Chondrocyte (in vitro differentiated cells): ENCODE measurements around the gene DENND1C. TPM values are rescaled to one million over a fixed set of nuclear protein-coding genes. Genes with fewer than 3 reads are reported as not detected.
A peak's percentile ranks its signal among the peaks of the same experiment; 100 is the strongest.

Experiments
- DNase-seq: peaks from one replicate; pipeline ENCODE4 v3.0.0; 2021; ENCODE audit warnings: mixed read lengths, low spot score
- H3K27ac Mint-ChIP-seq: one replicate; pipeline ENCODE4 v1.8.0; 2021; ENCODE audit warnings: mild to moderate bottlenecking, moderate library complexity, mixed read lengths; ENCODE audit not compliant: unreplicated experiment
- H3K27me3 Mint-ChIP-seq: 2 replicates; pipeline ENCODE4 v1.8.0; 2021; ENCODE audit warnings: low read depth, mixed read lengths
- H3K36me3 Mint-ChIP-seq: 2 replicates; pipeline ENCODE4 v1.8.0; 2021; ENCODE audit warnings: low read depth, mixed read lengths
- H3K4me1 Mint-ChIP-seq: 2 replicates; pipeline ENCODE4 v1.8.0; 2021; ENCODE audit warnings: low read depth, mild to moderate bottlenecking, mixed read lengths
- H3K4me3 Mint-ChIP-seq: one replicate; pipeline ENCODE4 v1.8.0; 2021; ENCODE audit warnings: mild to moderate bottlenecking, moderate library complexity, mixed read lengths; ENCODE audit not compliant: unreplicated experiment
- H3K9me3 Mint-ChIP-seq: 2 replicates; pipeline ENCODE4 v1.8.0; 2021; ENCODE audit warnings: low read depth, mixed read lengths
- CTCF ChIP-seq: fragments of 200-600 bp; sonication (generic); IDR thresholded peaks from 2 replicates; pipeline ENCODE4 v1.5.0; 2021; ENCODE audit warnings: antibody characterized with exemption, mild to moderate bottlenecking, moderate library complexity
- total RNA-seq: library from RNA; stranded (reverse); gene quantifications from 3 replicates; pipeline ENCODE4 v1.2.1, GENCODE V29; 2021

The DENND1C gene
- total RNA-seq, 1 donor from 2014 or later, result not detected

GRCh38 chr19:6495947-6496346 is 14.4 kb upstream of the DENND1C start:
- Mint-ChIP-seq H3K9me3 (peaks cover 9% of the 10 kb centered on the region), H3K27me3 (peaks cover 20% of the 10 kb centered on the region), H3K4me1 (no peaks in the 10 kb centered on the region), H3K36me3 (no peaks in the 10 kb centered on the region), H3K27ac (no peak overlapping the region), H3K4me3 (no peak overlapping the region)
- no peak for TF ChIP-seq CTCF
- peak; percentile 84 for DNase-seq

DNA sequence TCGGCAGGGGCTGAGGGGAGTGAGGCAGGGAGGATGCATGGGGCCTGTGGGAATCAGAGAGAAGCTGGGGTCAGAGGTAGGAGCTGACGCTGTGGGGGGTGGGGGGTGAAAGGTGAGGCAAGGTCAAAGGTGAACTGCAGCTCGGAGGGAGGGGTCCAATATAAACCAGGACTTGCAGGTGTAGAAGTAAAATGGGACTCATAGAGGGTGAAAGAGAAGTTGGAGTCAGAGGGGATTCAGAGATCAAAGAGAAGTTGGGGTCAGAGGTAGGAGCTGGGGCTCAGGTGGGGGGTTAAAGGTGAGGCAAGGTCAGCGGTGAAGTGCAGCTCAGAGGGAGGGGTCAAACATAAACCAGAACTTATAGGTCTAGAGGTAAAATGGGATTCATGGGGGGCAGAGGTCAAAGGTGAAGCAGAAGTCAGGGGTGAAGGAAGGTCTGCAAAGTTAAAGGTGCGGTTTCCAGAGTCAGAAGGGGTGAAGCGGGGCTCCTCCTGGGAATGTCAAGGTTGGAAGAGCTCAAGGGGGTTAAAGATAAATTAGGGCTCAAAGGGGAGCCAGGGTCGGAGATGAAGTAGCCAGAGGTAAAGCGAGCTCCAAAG is 12.9 kb upstream of the DENND1C start:
- Mint-ChIP-seq H3K27ac (no peak overlapping the region), H3K4me1 (no peaks in the 10 kb centered on the region), H3K4me3 (no peak overlapping the region), H3K9me3 (peaks cover 9% of the 10 kb centered on the region), H3K36me3 (no peaks in the 10 kb centered on the region), H3K27me3 (peaks cover 19% of the 10 kb centered on the region)
- DNase-seq, result no peak
- TF ChIP-seq CTCF, result no peak

DNA sequence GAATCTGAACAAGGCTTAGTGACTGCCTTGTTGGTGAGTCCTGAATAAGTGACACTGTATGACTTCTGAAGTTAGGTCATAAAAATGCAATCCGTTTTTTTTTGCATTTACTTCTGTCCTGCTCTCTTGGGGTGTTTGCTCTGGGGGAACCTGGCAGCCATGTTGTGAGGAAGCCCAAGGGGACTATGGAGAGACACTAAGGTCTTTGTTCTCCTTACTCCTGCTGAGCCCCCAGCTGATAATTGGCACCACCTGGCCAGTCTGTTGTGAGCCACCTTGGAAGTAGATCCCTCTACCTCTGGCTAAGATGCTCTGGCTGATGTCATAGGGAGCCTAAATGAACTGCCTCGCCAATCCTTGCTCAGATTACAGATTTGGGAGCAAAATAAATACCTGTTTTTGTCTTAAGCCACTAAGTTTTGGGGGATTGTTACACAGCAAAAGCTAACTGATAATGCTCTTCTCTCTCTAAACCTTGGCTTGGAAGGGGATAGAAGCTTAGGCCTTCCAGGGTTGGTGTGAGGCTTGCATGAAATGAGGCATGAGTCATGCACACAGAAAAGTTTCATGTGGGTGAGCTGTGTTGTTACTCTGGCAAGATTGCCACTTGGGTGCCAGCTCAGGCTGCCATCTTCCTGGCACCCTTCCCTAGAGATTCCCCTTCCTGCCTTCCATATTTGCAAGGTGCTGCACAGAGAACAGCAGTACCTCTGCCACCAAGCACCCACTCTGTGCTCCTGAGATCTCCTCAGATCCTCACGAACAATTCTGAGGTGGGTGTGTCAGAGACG is 10.4 kb upstream of the DENND1C start:
- no peak overlapping the region for H3K27ac Mint-ChIP-seq
- no peak for TF ChIP-seq CTCF
- no peak for DNase-seq
- H3K36me3 Mint-ChIP-seq, result no peaks in the 10 kb centered on the region
- H3K9me3 Mint-ChIP-seq, result peaks cover 9% of the 10 kb centered on the region
- no peaks in the 10 kb centered on the region for H3K4me1 Mint-ChIP-seq
- no peak overlapping the region for H3K4me3 Mint-ChIP-seq
- H3K27me3 Mint-ChIP-seq, result peaks cover 12% of the 10 kb centered on the region

DNA sequence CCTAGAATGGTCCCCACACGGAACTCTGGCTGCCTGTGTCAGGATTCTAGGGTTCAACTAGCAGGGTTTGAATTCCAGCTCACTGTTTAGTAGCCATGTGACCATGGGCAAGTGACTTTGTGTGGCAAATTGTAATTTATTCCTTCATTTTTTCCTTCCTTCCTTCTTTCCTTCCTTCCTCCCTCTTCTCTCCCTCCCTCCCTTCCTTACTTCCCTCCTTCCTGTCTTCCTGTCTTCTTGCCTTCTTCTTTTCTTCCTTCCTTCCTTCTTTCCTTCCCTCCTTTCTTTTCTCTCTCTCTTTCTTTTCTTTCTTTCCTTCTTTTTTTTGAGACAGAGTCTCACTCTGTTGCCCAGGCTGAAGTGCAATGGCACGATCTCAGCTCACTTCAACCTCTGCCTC is 8.5 kb upstream of the DENND1C start:
- no peak overlapping the region for H3K27ac Mint-ChIP-seq
- TF ChIP-seq CTCF, result no peak
- no peaks in the 10 kb centered on the region for H3K36me3 Mint-ChIP-seq
- DNase-seq, result no peak
- peaks cover 12% of the 10 kb centered on the region for H3K27me3 Mint-ChIP-seq
- H3K4me3 Mint-ChIP-seq, result no peak overlapping the region
- no peaks in the 10 kb centered on the region for H3K4me1 Mint-ChIP-seq
- peaks cover 9% of the 10 kb centered on the region for H3K9me3 Mint-ChIP-seq

GRCh38 chr19:6489278-6490061 is 7.9 kb upstream of the DENND1C start:
- Mint-ChIP-seq H3K4me1 (no peaks in the 10 kb centered on the region), H3K27me3 (peaks cover 12% of the 10 kb centered on the region), H3K9me3 (peaks cover 9% of the 10 kb centered on the region), H3K4me3 (no peak overlapping the region), H3K36me3 (no peaks in the 10 kb centered on the region), H3K27ac (no peak overlapping the region)
- no peak for DNase-seq
- TF ChIP-seq CTCF, result no peak
